ENCODE measurements around the gene ATG14.
"Not testable (repeated sequence)": the region's sequence is repeated elsewhere in the genome, so short reads cannot be mapped to it uniquely, and the experiment has no call there.

Gene ATG14, protein sequence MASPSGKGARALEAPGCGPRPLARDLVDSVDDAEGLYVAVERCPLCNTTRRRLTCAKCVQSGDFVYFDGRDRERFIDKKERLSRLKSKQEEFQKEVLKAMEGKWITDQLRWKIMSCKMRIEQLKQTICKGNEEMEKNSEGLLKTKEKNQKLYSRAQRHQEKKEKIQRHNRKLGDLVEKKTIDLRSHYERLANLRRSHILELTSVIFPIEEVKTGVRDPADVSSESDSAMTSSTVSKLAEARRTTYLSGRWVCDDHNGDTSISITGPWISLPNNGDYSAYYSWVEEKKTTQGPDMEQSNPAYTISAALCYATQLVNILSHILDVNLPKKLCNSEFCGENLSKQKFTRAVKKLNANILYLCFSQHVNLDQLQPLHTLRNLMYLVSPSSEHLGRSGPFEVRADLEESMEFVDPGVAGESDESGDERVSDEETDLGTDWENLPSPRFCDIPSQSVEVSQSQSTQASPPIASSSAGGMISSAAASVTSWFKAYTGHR

GRCh38 chr14:55411426-55412389 is at the start of gene ATG14:
Gene ATG14, minus strand, starts transcription at chr14:55411830. Its CDS starts 8 bp downstream, at chr14:55411822.
- DNase-seq (ENCODE audit: low spot score) = peak; percentile 87

- no peak for DNase-seq (ENCODE audit: low spot score)
These were observed 47.3 kb upstream of the ATG14 start for GRCh38 chr14:55458800-55459515.

DNA sequence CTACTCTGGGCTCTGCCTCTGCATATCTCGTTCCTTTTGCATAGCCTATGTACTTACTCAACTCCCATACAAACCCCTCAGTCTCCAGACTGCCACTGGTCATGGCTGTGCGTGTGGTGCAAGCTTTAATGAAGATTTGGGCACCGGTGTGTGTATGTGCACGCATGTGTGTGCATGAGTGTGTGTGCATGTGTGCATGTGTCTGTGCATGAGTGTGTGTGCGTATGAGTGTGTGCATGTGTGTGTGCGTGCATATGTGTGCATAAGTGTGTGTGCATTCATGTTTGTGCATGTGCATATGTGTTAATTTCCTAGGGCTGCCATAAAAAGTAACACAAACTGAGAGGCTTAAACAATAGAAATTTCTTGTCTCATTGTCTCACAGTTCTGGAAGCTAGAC is 45.9 kb upstream of the ATG14 start:
- DNase-seq (ENCODE audit: low spot score) = no peak

GRCh38 chr14:55456411-55456810 is 44.8 kb upstream of the ATG14 start:
- not testable (repeated sequence) for DNase-seq (ENCODE audit: low spot score)

GRCh38 chr14:55454264-55455002 is 42.8 kb upstream of the ATG14 start:
- DNase-seq (ENCODE audit: low spot score) = no peak

- DNase-seq (ENCODE audit: low spot score) = no peak
These were observed 40.3 kb upstream of the ATG14 start for GRCh38 chr14:55451950-55452349.

GRCh38 chr14:55451398-55451797 is 39.8 kb upstream of the ATG14 start:
- no peak for DNase-seq (ENCODE audit: low spot score)

- no peak for DNase-seq (ENCODE audit: low spot score)
These were observed 39.4 kb upstream of the ATG14 start for GRCh38 chr14:55450987-55451386.

GRCh38 chr14:55450539-55450938 is 38.9 kb upstream of the ATG14 start:
- no peak for DNase-seq (ENCODE audit: low spot score)

DNA sequence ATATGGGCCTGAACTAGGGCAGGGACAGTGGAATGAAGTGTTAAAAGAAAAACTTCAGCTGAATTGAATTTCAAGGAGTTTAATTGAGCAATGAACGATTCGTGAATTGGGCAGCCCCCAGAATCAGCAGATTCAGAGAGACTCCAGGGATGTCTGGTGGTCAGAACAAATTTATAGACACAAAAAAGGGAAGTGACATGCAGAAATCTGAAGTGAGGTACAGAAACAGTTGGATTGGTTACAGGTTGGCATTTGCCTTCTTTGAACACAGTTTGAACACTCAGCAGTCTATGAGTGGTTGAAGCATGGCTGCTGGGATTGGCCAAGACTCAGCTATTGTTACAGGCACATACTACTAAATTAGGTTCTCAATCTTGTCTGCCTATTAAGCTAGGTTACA is 38.5 kb upstream of the ATG14 start:
- no peak for DNase-seq (ENCODE audit: low spot score)

DNA sequence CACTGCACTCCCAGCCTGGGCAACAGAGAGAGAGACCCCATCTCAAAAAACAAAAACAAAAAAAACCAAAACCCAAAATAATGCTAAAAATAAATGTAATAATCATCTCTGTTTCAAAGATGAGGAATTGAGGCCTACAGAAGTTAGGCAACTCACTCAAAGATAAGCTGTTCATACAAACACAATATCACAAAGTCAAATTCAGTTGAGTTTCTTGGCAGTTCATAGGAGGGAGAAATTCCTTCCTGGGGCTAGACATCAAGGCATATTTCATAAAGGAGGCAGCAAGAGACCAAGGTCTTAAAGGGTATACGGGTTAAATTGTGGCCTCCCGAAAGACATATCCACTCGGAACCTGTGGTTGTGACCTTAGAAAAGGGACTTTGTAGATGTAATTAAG is 37.5 kb upstream of the ATG14 start:
- no peak for DNase-seq (ENCODE audit: low spot score)

DNA sequence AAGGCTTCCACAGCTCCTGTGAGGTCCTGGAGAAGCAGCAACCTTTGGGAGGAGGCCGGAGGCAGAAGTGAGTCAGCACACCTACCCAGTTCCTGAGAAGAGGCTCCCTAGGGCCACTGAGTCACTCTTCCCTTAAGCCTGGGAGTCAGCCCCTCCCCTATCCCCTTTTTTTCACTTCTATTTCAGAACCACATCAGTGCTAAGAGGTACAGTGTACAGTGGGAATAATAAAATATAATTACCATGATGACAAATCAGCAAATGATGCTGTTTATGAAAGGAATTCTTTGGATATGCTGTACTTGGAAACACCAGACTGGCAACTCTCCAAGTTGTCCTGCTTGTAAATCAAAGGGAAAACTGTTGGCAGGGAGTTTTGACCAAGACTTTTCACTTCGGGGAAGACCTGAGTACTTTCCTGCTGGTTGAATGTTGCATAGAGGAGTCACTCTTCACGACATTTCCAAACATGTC is 36.5 kb upstream of the ATG14 start:
- DNase-seq (ENCODE audit: low spot score) = no peak

GRCh38 chr14:55446833-55447232 is 35.2 kb upstream of the ATG14 start:
- no peak for DNase-seq (ENCODE audit: low spot score)

DNA sequence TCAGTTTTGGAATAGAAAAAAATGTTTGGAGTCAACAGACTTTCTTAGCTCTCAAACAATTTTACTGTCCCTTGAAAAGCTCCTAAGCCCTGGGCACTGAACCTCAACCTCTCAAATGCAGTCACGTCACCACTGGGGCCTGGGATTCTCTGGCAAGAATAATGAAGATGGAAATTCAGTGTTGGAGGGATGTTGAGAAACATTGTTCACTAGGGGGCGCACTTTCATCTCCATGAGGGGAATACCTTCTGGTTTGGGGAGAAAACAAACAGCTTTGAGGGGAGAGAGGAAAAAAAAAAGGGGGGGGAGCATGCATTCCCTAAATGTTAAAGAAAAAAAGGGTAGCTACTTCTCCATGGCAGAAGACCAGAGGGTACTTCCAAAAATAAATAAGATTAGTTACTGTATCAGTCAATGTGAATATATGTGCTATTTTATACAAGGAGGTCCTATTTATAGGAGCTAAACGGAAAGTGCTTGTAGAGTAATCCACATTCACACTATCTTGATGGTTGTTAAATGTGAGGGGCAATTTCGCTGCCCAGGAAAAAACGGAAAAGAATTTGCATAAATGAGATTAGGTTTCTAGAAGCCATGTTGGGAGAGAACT is 34.6 kb upstream of the ATG14 start:
- DNase-seq (ENCODE audit: low spot score) = peak; percentile 83

GRCh38 chr14:55441286-55441685 is 29.7 kb upstream of the ATG14 start:
- DNase-seq (ENCODE audit: low spot score) = no peak

DNA sequence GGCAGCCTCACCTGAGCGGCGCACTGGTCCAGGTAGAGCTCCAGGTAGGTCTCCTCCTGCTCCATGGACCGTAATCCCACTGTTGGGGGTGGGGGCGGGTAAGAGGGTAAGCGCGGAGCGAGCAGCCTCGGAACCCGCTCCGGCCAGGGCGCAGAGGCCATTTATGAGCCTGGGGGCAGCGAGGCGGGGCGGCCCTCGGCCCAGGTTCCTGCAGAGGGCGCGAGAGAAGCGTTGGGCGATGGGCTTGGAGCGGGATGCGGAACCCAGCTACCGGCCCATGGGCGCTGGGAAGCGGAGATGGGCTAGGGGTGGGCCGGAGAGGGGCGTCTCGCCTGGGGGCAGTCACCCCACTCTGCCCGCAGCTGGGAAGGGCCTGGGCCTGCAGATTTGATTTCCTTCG is 28.8 kb upstream of the ATG14 start, which contains the start of gene TBPL2:
Gene TBPL2 (minus strand): TSS at position 232 of the 400 bp plus-strand sequence. CDS start 167 bp downstream, at position 65.
- DNase-seq (ENCODE audit: low spot score) = no peak

DNA sequence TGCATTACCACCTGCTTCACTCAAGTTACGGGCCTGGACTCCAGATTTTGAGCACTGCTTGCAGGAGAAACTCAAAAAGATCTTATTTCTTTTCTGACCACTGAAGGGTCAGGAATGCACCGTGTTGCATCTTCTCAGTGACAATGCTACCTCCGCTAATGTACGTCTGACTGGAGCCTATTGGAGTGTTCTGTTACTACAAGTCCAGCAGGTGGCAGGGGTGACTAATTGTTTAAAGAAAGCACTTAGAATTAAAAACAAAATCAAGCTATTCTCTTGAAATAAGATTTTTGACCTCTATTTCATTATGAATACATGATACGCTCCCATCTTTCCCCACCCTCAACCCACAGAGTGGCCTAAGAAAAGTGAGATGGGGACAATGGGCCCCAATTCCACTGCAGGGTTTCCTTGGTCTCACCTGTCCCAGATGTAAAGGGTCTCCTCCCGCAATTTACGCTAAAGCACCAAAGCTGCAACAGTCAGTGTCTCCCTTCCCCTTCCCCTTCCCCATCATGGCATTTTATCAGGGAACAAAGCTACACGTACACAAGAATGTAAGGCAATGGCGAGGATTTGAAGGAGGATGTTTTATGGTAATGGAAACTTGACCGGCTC is 26.5 kb upstream of the ATG14 start:
- DNase-seq (ENCODE audit: low spot score) = peak; percentile 37

DNA sequence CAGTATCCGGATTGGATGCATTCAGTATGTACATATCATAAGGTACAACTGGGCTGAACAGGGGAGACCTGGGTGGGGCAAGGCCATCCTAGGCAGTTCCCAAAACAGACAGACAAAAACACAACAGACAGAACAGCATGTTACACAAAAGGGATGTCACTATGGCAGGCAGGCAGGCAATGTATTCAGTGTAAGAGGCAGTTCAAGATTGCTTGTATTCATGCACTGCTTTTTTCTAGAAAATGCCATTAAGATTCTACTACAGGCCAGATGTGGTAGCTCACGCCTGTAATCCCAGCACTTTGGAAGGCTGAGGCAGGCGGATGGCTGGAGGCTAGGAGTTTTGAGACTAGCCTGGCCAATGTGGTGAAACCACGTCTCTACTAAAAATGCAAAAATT is 25.3 kb upstream of the ATG14 start:
- DNase-seq (ENCODE audit: low spot score) = no peak

DNA sequence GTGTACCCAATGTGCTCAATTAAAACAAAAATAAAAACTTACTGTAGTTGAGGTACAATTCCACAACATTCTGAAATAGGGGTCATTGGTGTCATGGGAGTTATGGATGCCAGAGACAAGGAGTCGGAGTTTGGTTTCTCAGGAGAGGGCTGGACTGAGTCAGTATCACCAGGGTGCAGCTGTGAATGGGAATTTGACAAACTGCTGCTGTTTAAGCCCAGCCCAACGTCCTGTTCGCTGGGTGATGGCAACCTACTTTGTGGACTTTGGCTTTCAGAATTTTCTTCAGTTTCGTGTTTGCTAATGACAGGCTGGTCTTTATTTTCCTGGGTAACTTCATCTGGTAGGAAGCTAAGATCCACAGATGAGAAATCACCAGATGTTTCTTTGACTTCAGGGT is 24.9 kb upstream of the ATG14 start:
- DNase-seq (ENCODE audit: low spot score) = no peak

- no peak for DNase-seq (ENCODE audit: low spot score)
These were observed 23.2 kb upstream of the ATG14 start for GRCh38 chr14:55434805-55435174.
